Tibial nerve (tissue), 4 donors: ENCODE data around the gene PPM1L. TPM values are rescaled to one million over a fixed set of nuclear protein-coding genes. Genes with fewer than 3 reads are reported as not detected.
A peak's percentile ranks its signal among the peaks of the same experiment; 100 is the strongest.

ENCODE experiments used
- DNase-seq, 2 donors: peaks; one replicate each; pipeline ENCODE4 v3.0.0-alpha.2; 2019; ENCODE audit warnings: low spot score in 2 of 2
- H3K27ac ChIP-seq, 4 donors: fragments of 200-600 bp; sonication (generic) in 3 of 4; one replicate each; pipeline ENCODE4 v1.5.1; 2017 to 2019; ENCODE audit warnings: mild to moderate bottlenecking in 1 of 4
- H3K27me3 ChIP-seq, 2 donors: fragments of 200-600 bp; sonication (generic) in 1 of 2; one replicate each; pipeline versions ENCODE4 v1.5.1 to v1.6.0; 2017 to 2019
- H3K36me3 ChIP-seq, 3 donors: fragments of 200-600 bp; sonication (generic); one replicate each; pipeline ENCODE4 v1.5.1; 2018 to 2019
- H3K4me1 ChIP-seq, 4 donors: fragments of 200-600 bp; sonication (generic) in 3 of 4; one replicate each; pipeline ENCODE4 v1.5.1; 2017 to 2019
- H3K4me3 ChIP-seq, 4 donors: fragments of 200-600 bp; sonication (generic) in 3 of 4; one replicate each; pipeline ENCODE4 v1.5.1; 2017 to 2019; ENCODE audit warnings: mild to moderate bottlenecking in 1 of 4, moderate library complexity in 1 of 4
- H3K9me3 ChIP-seq, 4 donors: fragments of 200-600 bp; sonication (generic) in 3 of 4; one replicate each; pipeline ENCODE4 v1.5.1; 2017 to 2019
- CTCF ChIP-seq, 5 experiments: fragments of 200-600 bp in 3 of 5; fragments of 450-650 bp in 2 of 5; sonication (generic) in 3 of 5; IDR thresholded peaks; one replicate each; pipeline ENCODE4 v1.5.1; 2016 to 2019; ENCODE audit warnings: antibody characterized with exemption in 5 of 5, mild to moderate bottlenecking in 3 of 5, moderate library complexity in 2 of 5
- EP300 ChIP-seq, 2 donors: sonication (generic); formaldehyde crosslinking; IDR thresholded peaks; one replicate each; pipeline ENCODE4 v1.6.1; 2017; ENCODE audit warnings: antibody characterized with exemption in 2 of 2, mild to moderate bottlenecking in 1 of 2
- POLR2A ChIP-seq, 2 donors: fragments of 450-650 bp; IDR thresholded peaks; one replicate each; pipeline ENCODE4 v1.6.1; 2017; ENCODE audit warnings: antibody characterized with exemption in 2 of 2, mild to moderate bottlenecking in 2 of 2, moderate library complexity in 2 of 2
- WGBS, 2 donors: methylation state at CpG; one replicate each; pipeline ENCODE4 v1.1.5; 2018; 5-methylcytosine and 5-hydroxymethylcytosine counted together
- total RNA-seq, 4 donors: library from RNA; depleted of rRNA; stranded (reverse); fragments of >200 nt; gene quantifications; one replicate each; pipeline ENCODE4 v1.1.0, GENCODE V29; 2016

Gene PPM1L
- total RNA-seq, 4 donors from 2014 or later: 13.2 to 41.0 (median 24.3) TPM

- Histone ChIP-seq H3K36me3 (no peaks in the 10 kb centered on the region), H3K4me3 (no peak overlapping the region), H3K27ac (no peak overlapping the region), H3K9me3 (no peaks in the 10 kb centered on the region), H3K4me1 (peaks cover 0 to 12% (median 0%) of the 10 kb centered on the region in 4 donors), H3K27me3 (no peaks in the 10 kb centered on the region)
- DNase-seq: no peak
- WGBS, 2 donors: 52% methylated on average over 4 of the region's 4 CpGs
- TF ChIP-seq POLR2A (IDR thresholded peaks at IDR 0.05) (no peak), CTCF (IDR thresholded peaks at IDR 0.05) (no peak), EP300 (IDR thresholded peaks at IDR 0.05) (no peak)
Measured at GRCh38 chr3:160870327-160870726, 114.3 kb downstream of the PPM1L start.

- no peak for DNase-seq
Measured at GRCh38 chr3:160874736-160875135, 118.7 kb downstream of the PPM1L start.

GRCh38 chr3:160876643-160877042, 120.6 kb downstream of the PPM1L start:
- no peak for DNase-seq
- Histone ChIP-seq H3K4me3 (no peak overlapping the region), H3K4me1 (no peaks in the 10 kb centered on the region), H3K27ac (no peak overlapping the region), H3K27me3 (no peaks in the 10 kb centered on the region), H3K9me3 (peaks cover 0 to 7% (median 0%) of the 10 kb centered on the region in 4 donors), H3K36me3 (no peaks in the 10 kb centered on the region)
- 32 to 35% methylated on average over 2 of the region's 2 CpGs for WGBS, 2 donors
- TF ChIP-seq EP300 (IDR thresholded peaks at IDR 0.05) (no peak), POLR2A (IDR thresholded peaks at IDR 0.05) (no peak)

More at GRCh38 chr3:160874736-160875135, 118.7 kb downstream of the PPM1L start:
- H3K9me3 ChIP-seq: peaks cover 0 to 7% (median 0%) of the 10 kb centered on the region in 4 donors
- no peaks in the 10 kb centered on the region for H3K27me3 ChIP-seq
- no peak overlapping the region for H3K27ac ChIP-seq
- TF ChIP-seq POLR2A (IDR thresholded peaks at IDR 0.05): no peak
- TF ChIP-seq EP300 (IDR thresholded peaks at IDR 0.05): no peak
- no peak for TF ChIP-seq CTCF (IDR thresholded peaks at IDR 0.05)
- H3K4me3 ChIP-seq: no peak overlapping the region
- no peaks in the 10 kb centered on the region for H3K36me3 ChIP-seq
- H3K4me1 ChIP-seq: peaks cover 0 to 11% (median 0%) of the 10 kb centered on the region in 4 donors

DNA sequence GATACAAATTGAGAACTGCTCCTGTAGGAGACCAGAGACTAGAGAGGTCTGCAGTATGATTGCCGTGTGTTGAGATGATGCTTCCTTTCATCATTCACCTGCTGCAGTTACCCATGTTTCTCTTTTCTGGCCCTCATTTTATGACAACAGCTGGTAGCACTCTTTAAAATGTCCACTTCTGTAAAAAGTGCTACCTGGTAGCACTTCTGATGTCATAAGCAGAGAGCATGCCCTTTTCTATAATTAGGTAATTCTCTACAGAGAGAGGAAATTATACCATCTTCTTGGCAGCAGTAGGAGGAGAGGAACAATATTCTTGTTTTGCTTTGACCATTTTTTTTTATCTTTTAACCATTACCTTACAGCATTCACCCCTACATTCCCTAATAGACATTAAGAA, 123.8 kb downstream of the PPM1L start:
- no peak for DNase-seq
- Histone ChIP-seq H3K27me3 (no peaks in the 10 kb centered on the region), H3K36me3 (no peaks in the 10 kb centered on the region), H3K9me3 (peaks cover 0 to 7% (median 0%) of the 10 kb centered on the region in 4 donors), H3K27ac (no peak overlapping the region), H3K4me3 (no peak overlapping the region), H3K4me1 (no peaks in the 10 kb centered on the region)
- TF ChIP-seq EP300 (IDR thresholded peaks at IDR 0.05) (no peak), CTCF (IDR thresholded peaks at IDR 0.05) (no peak), POLR2A (IDR thresholded peaks at IDR 0.05) (no peak)
- WGBS, 2 donors: 70 to 88% methylated on average over 1 of the region's 1 CpG

- no peak for DNase-seq
- Histone ChIP-seq H3K27ac (no peak overlapping the region), H3K4me3 (no peak overlapping the region), H3K9me3 (peaks cover 0 to 1% (median 0%) of the 10 kb centered on the region in 4 donors), H3K4me1 (no peaks in the 10 kb centered on the region), H3K27me3 (no peaks in the 10 kb centered on the region), H3K36me3 (no peaks in the 10 kb centered on the region)
- no peak for TF ChIP-seq EP300 (IDR thresholded peaks at IDR 0.05)
- WGBS, 2 donors: 84 to 91% methylated on average over 3 of the region's 3 CpGs
Measured at GRCh38 chr3:160883373-160883772, 127.3 kb downstream of the PPM1L start.

DNA sequence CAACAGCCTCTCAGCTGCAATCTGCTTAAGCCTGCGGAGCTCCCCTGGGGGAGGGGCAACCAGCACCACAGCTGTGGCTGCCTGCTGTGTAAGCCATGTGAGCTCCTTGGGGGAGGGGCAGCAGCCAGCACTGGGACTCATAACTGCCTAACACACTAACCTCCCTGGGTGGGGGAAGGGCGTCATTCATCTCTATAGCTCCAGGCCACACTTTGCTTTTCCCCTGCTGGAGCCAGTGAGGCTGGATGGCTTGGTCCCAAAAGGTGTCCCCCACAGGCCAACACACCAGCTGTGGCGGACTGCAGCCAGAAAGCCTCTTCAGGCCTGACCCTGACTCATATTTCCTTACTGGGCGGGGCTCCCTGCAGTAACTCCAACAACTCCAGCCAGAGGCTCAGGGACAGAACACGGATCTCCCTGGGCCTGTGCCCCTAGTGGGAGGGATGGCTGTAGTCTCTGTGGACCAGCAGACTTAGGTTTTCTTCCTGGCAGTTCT, 129.8 kb downstream of the PPM1L start:
- WGBS, 2 donors: 32 to 83% methylated on average over 3 to 5 of the region's 5 CpGs
- Histone ChIP-seq H3K27me3 (no peaks in the 10 kb centered on the region), H3K4me1 (no peaks in the 10 kb centered on the region), H3K4me3 (no peak overlapping the region), H3K27ac (no peak overlapping the region), H3K36me3 (no peaks in the 10 kb centered on the region), H3K9me3 (peaks cover 0 to 3% (median 0%) of the 10 kb centered on the region in 4 donors)
- DNase-seq: peak; percentile 42 to 64
- TF ChIP-seq CTCF (IDR thresholded peaks at IDR 0.05) (no peak), EP300 (IDR thresholded peaks at IDR 0.05) (no peak), POLR2A (IDR thresholded peaks at IDR 0.05) (no peak)
